ENCODE results near the gene DCAKD.

The DCAKD gene

GRCh38 chr17:44979426-44979995, 71.9 kb downstream of the DCAKD start:
- no peak overlapping the region for H3K27ac ChIP-seq

GRCh38 chr17:44978807-44979206, 72.6 kb downstream of the DCAKD start:
- TF ChIP-seq CTCF (IDR thresholded peaks at IDR 0.05) (no peak), ZFX (IDR thresholded peaks at IDR 0.05; ENCODE audit: borderline replicate concordance) (no peak)
- no peak overlapping the region for H3K27ac ChIP-seq

More at GRCh38 chr17:44979426-44979995, 71.9 kb downstream of the DCAKD start:
- TF ChIP-seq CTCF (IDR thresholded peaks at IDR 0.05) (no peak), ZFX (IDR thresholded peaks at IDR 0.05; ENCODE audit: borderline replicate concordance) (no peak)

GRCh38 chr17:44977814-44978550, 73.5 kb downstream of the DCAKD start:
- TF ChIP-seq ZFX (IDR thresholded peaks at IDR 0.05; ENCODE audit: borderline replicate concordance), result no peak
- TF ChIP-seq CTCF (IDR thresholded peaks at IDR 0.05), result no peak
- H3K27ac ChIP-seq, result no peak overlapping the region

GRCh38 chr17:44977065-44977464, 74.4 kb downstream of the DCAKD start:
- TF ChIP-seq ZFX (IDR thresholded peaks at IDR 0.05; ENCODE audit: borderline replicate concordance) (no peak), CTCF (IDR thresholded peaks at IDR 0.05) (no peak)
- H3K27ac ChIP-seq, result no peak overlapping the region

- TF ChIP-seq ZFX (IDR thresholded peaks at IDR 0.05; ENCODE audit: borderline replicate concordance) (no peak), CTCF (IDR thresholded peaks at IDR 0.05) (no peak)
- H3K27ac ChIP-seq, result no peak overlapping the region
Observed at GRCh38 chr17:44976206-44976605, 75.2 kb downstream of the DCAKD start.

Data from 22Rv1 (cell line).